Measurements from ENCODE around the gene DBNL.

Gene DBNL

GRCh38 chr7:44061645-44062179 lies 17.2 kb downstream of the DBNL start:
- no peak for DNase-seq (ENCODE audit: low read depth in 3 of 3)

GRCh38 chr7:44062180-44062902 lies 17.8 kb downstream of the DBNL start:
- DNase-seq (ENCODE audit: low read depth in 3 of 3) = no peak

- no peak for DNase-seq (ENCODE audit: low read depth in 3 of 3)
Observed at GRCh38 chr7:44062903-44063295, 18.4 kb downstream of the DBNL start.

GRCh38 chr7:44063547-44063893 lies 19.0 kb downstream of the DBNL start:
- no peak for DNase-seq (ENCODE audit: low read depth in 3 of 3)

GRCh38 chr7:44063894-44064651 lies 19.6 kb downstream of the DBNL start:
- DNase-seq (ENCODE audit: low read depth in 3 of 3) = no peak

GRCh38 chr7:44064791-44065430 lies 20.4 kb downstream of the DBNL start:
- DNase-seq (ENCODE audit: low read depth in 3 of 3) = no peak

GRCh38 chr7:44065431-44066110 lies 21.1 kb downstream of the DBNL start, which contains the start of gene PGAM2:
Gene PGAM2 (minus strand): TSS chr7:44065567. CDS start chr7:44065529, 38 bp downstream.
- DNase-seq (ENCODE audit: low read depth in 3 of 3) = no peak

GRCh38 chr7:44066111-44066460 lies 21.6 kb downstream of the DBNL start:
- no peak for DNase-seq (ENCODE audit: low read depth in 3 of 3)

- DNase-seq (ENCODE audit: low read depth in 3 of 3) = no peak
Observed at GRCh38 chr7:44066494-44067063, 22.1 kb downstream of the DBNL start.

- DNase-seq (ENCODE audit: low read depth in 3 of 3) = no peak
Observed at GRCh38 chr7:44067064-44067951, 22.8 kb downstream of the DBNL start.

GRCh38 chr7:44068054-44068453 lies 23.6 kb downstream of the DBNL start:
- no peak for DNase-seq (ENCODE audit: low read depth in 3 of 3)

GRCh38 chr7:44071726-44072363 lies 27.3 kb downstream of the DBNL start:
- DNase-seq (ENCODE audit: low read depth in 3 of 3) = no peak

GRCh38 chr7:44072364-44073231 lies 28.1 kb downstream of the DBNL start:
- DNase-seq (ENCODE audit: low read depth in 3 of 3) = no peak

GRCh38 chr7:44073664-44074348 lies 29.3 kb downstream of the DBNL start:
- DNase-seq (ENCODE audit: low read depth in 3 of 3) = peak in 1 of 3 donors; percentile 29

GRCh38 chr7:44074349-44074695 lies 29.8 kb downstream of the DBNL start:
- no peak for DNase-seq (ENCODE audit: low read depth in 3 of 3)

GRCh38 chr7:44075296-44076075 lies 31.0 kb downstream of the DBNL start:
- DNase-seq (ENCODE audit: low read depth in 3 of 3) = no peak

GRCh38 chr7:44076101-44076895 lies 31.8 kb downstream of the DBNL start:
- DNase-seq (ENCODE audit: low read depth in 3 of 3) = no peak

Measured in stimulated activated CD4-positive, alpha-beta T cell treated with anti-CD3 and anti-CD28 coated beads, TNF-alpha, amount 100 ng/mL, for 48 hours (primary cell).